GM12878 (cell line): ENCODE data around the gene KLRK1. TPM values are rescaled to one million over a fixed set of nuclear protein-coding genes. Genes with fewer than 3 reads are reported as not detected.
"Not testable (repeated sequence)": the region's sequence is repeated elsewhere in the genome, so short reads cannot be mapped to it uniquely, and the experiment has no call there.

Experiments used
- ATAC-seq: fragments of 200-7000 bp; cut with Tn5 transposase; 3 replicates; pipeline ENCODE4 v1.9.1; 2020; ENCODE audit warnings: mild to moderate bottlenecking, moderate library complexity
- BruUV-seq: library from RNA; stranded (reverse); fragments of 400-500 nt; replicated peaks from 2 replicates; lab custom pipeline; 2021; lab: Mats Ljungman, UMichigan
- CTCF ChIA-PET: fragments of 300-600 bp; sonication (Branson Sonifier 250); formaldehyde crosslinking; extraction: SDS; loops from one replicate; lab custom pipeline; 2021; ENCODE audit warnings: inconsistent platforms; lab: Yijun Ruan, JAX
- POLR2A ChIA-PET: fragments of 350-600 bp; formaldehyde crosslinking; extraction: SDS; loops from one replicate; lab custom pipeline; 2021; ENCODE audit warnings: inconsistent platforms; lab: Charles Lee
- RAD21 ChIA-PET: fragments of 300-600 bp; sonication (Branson Sonifier 250); formaldehyde crosslinking; loops from one replicate; lab custom pipeline; 2023; ENCODE audit warnings: antibody characterized with exemption; ENCODE audit not compliant: unreplicated experiment; lab: Charles Lee
- SMC1A ChIA-PET: fragments of 300-600 bp; sonication (Branson Sonifier 250); formaldehyde crosslinking; loops from one replicate; lab custom pipeline; 2023; ENCODE audit not compliant: unreplicated experiment, uncharacterized antibody; lab: Charles Lee
- DNase-seq: peaks from one replicate; pipeline ENCODE4 v3.0.0-alpha.2; 2011; ENCODE audit warnings: low read depth, low spot score
- FAIRE-seq: peaks from 3 replicates; lab custom pipeline; 2011; peaks lifted over from hg19 to GRCh38; lab: Jason Lieb, UNC
- H2AFZ ChIP-seq: 2 replicates; pipeline ENCODE4 v1.6.0; 2011; ENCODE audit warnings: low read depth, low read length, control low read depth; ENCODE audit not compliant: control insufficient read depth
- H3K27ac ChIP-seq: 2 replicates; pipeline ENCODE4 v1.5.1; 2011; ENCODE audit warnings: control low read depth; ENCODE audit not compliant: control insufficient read depth, insufficient read depth
- H3K27me3 ChIP-seq, 2 experiments: replicated peaks in 1 of 2; 2 replicates each; pipeline versions ENCODE4 v1.6.0 to v1.6.1; 2011; ENCODE audit warnings: low read length in 1 of 2; ENCODE audit not compliant: control insufficient read depth in 2 of 2, insufficient read depth in 2 of 2
- H3K36me3 ChIP-seq, 2 experiments: 2 replicates each; pipeline ENCODE4 v1.5.1; 2011; ENCODE audit warnings: low read length in 1 of 2; ENCODE audit not compliant: control insufficient read depth in 2 of 2, insufficient read depth in 2 of 2
- H3K4me1 ChIP-seq: 2 replicates; pipeline ENCODE4 v1.6.1; 2011; ENCODE audit warnings: mild to moderate bottlenecking, low read length, moderate library complexity, mixed read lengths; ENCODE audit not compliant: control insufficient read depth, insufficient read depth
- H3K4me2 ChIP-seq: 2 replicates; pipeline ENCODE4 v1.6.0; 2011; ENCODE audit warnings: control low read depth; ENCODE audit not compliant: control insufficient read depth, insufficient read depth
- H3K4me3 ChIP-seq: fragments of 200-600 bp; sonication (generic); 2 replicates; pipeline ENCODE4 v1.5.1; 2016
- H3K79me2 ChIP-seq: 2 replicates; pipeline ENCODE4 v1.6.0; 2011; ENCODE audit warnings: low read length; ENCODE audit not compliant: control insufficient read depth, insufficient read depth
- H3K9ac ChIP-seq: 2 replicates; pipeline ENCODE4 v1.8.0; 2011; ENCODE audit warnings: low read length, control low read depth, mixed read lengths; ENCODE audit not compliant: control insufficient read depth, insufficient read depth
- H3K9me3 ChIP-seq: replicated peaks from 3 replicates; pipeline ENCODE4 v1.5.1; 2011; ENCODE audit warnings: mild to moderate bottlenecking, low read length; ENCODE audit not compliant: control insufficient read depth, insufficient read depth
- H4K20me1 ChIP-seq: 2 replicates; pipeline ENCODE4 v1.6.0; 2011; ENCODE audit not compliant: control insufficient read depth, insufficient read depth
- RBBP5 ChIP-seq: fragments of 200-600 bp; sonication (generic); conservative IDR thresholded peaks from 2 replicates; pipeline ENCODE4 v1.6.1; 2016
- SREBF2 ChIP-seq: IDR thresholded peaks from 2 replicates; pipeline ENCODE4 v1.6.1; 2012; ENCODE audit warnings: mild to moderate bottlenecking, low read length
- STAT1 ChIP-seq: fragments of 450-650 bp; conservative IDR thresholded peaks from 2 replicates; pipeline ENCODE4 v1.6.1; 2014; ENCODE audit warnings: antibody characterized with exemption, mild to moderate bottlenecking
- WGBS: methylation state at CpG from one replicate; pipeline ENCODE4 v1.1.6; 2016; ENCODE audit warnings: low lambda C conversion rate; ENCODE audit not compliant: insufficient replicate concordance, insufficient coverage; ENCODE audit errors: missing lambda C conversion rate; 5-methylcytosine and 5-hydroxymethylcytosine counted together
- in situ Hi-C: fragments of 300-500 bp; cut with MboI; formaldehyde crosslinking; loops from 9 replicates; pipeline ENCODE4 v1.14.3; 2018; ENCODE audit warnings: mixed read lengths
- intact Hi-C: fragments of 100-400 bp; cut with micrococcal nuclease; formaldehyde crosslinking; loops from one replicate; pipeline ENCODE4 v1.14.2; 2022; ENCODE audit not compliant: unreplicated experiment
- polyA plus RNA-seq, 11 experiments: library from polyadenylated mRNA; depleted of rRNA in 4 of 11; unstranded in 6 of 11; stranded (reverse) in 5 of 11; fragments of >200 nt; fragmentation: Nextera tagmentation in 4 of 11; fragmentation: Illumina TruSeq in 1 of 11; extraction: Ambion mirVana in 4 of 11; extraction: Trizol in 1 of 11; gene quantifications; 1 replicate in 1 of 11; 2 replicates in 10 of 11; pipeline versions ENCODE4 v1.2.1 to v1.2.3, GENCODE V29; 2011 to 2016; ENCODE audit warnings: inconsistent platforms in 2 of 11, missing spikeins in 2 of 11, low read depth in 1 of 11
- total RNA-seq, 4 experiments: library from RNA; depleted of rRNA in 3 of 4; stranded (reverse); fragments of >200 nt in 3 of 4; fragmentation: Illumina TruSeq in 1 of 4; extraction: Trizol in 1 of 4; gene quantifications; 2 replicates each; pipeline versions ENCODE4 v1.2.1 to v1.2.3, GENCODE V29; 2013 to 2021
- TF ChIP-seq, protein P1 (sequence below): fragments of 150-350 bp; IDR thresholded peaks from 2 replicates; pipeline ENCODE4 v1.6.1; 2016; ENCODE audit warnings: low read depth, low read length

The KLRK1 gene
- total and polyA plus RNA-seq, 10 of the 15 experiments (the other 5 are each of a cell fraction or from before 2014, with no cell fraction given), result 0.27 to 2.0 (median 0.99) TPM

GRCh38 chr12:10368206-10369171 lies 21.4 kb downstream of the KLRK1 start:
- no peak overlapping the region for H3K4me3 ChIP-seq
- ChIA-PET CTCF (interaction anchor here (1.2 to 4.0 kb wide), 2 partner anchors 37 to 43 kb away, joined by 3 to 30 read pairs; no protein-coding TSS in a partner anchor), RAD21 (interaction anchor here (6.0 kb wide), 1 partner anchor 25 kb away, joined by 75 read pairs; no protein-coding TSS in a partner anchor), POLR2A (interaction anchor here (0.7 kb wide), 1 partner anchor 631 kb away, joined by 3 read pairs; no protein-coding TSS in a partner anchor), SMC1A (interaction anchor here (2.3 to 6.5 kb wide), 3 partner anchors 27 to 192 kb away, joined by 21 to 51 read pairs (median 41); partner anchors contain the start of gene KLRC4)
- TF ChIP-seq, protein P1, sequence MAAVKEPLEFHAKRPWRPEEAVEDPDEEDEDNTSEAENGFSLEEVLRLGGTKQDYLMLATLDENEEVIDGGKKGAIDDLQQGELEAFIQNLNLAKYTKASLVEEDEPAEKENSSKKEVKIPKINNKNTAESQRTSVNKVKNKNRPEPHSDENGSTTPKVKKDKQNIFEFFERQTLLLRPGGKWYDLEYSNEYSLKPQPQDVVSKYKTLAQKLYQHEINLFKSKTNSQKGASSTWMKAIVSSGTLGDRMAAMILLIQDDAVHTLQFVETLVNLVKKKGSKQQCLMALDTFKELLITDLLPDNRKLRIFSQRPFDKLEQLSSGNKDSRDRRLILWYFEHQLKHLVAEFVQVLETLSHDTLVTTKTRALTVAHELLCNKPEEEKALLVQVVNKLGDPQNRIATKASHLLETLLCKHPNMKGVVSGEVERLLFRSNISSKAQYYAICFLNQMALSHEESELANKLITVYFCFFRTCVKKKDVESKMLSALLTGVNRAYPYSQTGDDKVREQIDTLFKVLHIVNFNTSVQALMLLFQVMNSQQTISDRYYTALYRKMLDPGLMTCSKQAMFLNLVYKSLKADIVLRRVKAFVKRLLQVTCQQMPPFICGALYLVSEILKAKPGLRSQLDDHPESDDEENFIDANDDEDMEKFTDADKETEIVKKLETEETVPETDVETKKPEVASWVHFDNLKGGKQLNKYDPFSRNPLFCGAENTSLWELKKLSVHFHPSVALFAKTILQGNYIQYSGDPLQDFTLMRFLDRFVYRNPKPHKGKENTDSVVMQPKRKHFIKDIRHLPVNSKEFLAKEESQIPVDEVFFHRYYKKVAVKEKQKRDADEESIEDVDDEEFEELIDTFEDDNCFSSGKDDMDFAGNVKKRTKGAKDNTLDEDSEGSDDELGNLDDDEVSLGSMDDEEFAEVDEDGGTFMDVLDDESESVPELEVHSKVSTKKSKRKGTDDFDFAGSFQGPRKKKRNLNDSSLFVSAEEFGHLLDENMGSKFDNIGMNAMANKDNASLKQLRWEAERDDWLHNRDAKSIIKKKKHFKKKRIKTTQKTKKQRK, result no peak
- TF ChIP-seq SREBF2 (no peak), STAT1 (no peak), RBBP5 (no peak)
- H3K9me3 ChIP-seq, result peaks cover 6% of the 10 kb centered on the region; the same call in 2 of the 3 replicates
- no peaks in the 10 kb centered on the region for H3K79me2 ChIP-seq
- no TSS peak for BruUV-seq
- WGBS, result 70% methylated on average over 10 of the region's 10 CpGs
- peaks cover 11% of the 10 kb centered on the region for H3K4me1 ChIP-seq
- no peak for FAIRE-seq
- H3K4me2 ChIP-seq, result no peak overlapping the region
- in situ Hi-C loops (no loop called here), intact Hi-C loops (no loop called here)
- no peak for DNase-seq
- H2AFZ ChIP-seq, result no peak overlapping the region
- H3K27me3 ChIP-seq, result no peaks in the 10 kb centered on the region
- H3K9ac ChIP-seq, result no peak overlapping the region
- no peaks in the 10 kb centered on the region for H4K20me1 ChIP-seq
- no peak for ATAC-seq
- H3K27ac ChIP-seq, result no peak overlapping the region
- H3K36me3 ChIP-seq, result no peaks in the 10 kb centered on the region; a peak in 1 of 4 replicates

DNA sequence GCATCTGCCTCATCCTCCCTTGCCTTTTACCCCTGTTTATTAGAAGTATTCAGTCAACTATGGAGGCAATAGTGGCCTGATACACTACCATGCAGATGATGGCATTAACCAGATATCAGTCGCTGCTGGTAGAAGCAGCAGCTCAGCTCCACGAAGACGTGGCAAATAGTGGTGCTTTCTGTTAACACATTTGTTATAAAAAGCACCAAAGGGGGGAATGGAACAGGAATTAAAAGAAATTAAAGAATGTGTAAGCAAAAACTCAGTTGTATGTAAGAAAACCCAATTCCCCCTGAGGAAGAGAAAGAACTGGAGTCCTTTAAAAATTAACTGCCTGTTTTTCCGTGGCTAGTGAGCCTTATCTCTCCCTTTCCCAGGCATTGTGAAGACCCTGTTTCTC lies 22.1 kb downstream of the KLRK1 start:
- H3K4me1 ChIP-seq, result peaks cover 17% of the 10 kb centered on the region
- FAIRE-seq, H2AFZ ChIP-seq, H3K27ac ChIP-seq, BruUV-seq, H3K36me3 ChIP-seq, ATAC-seq, DNase-seq, H3K4me3 ChIP-seq, H4K20me1 ChIP-seq, H3K9ac ChIP-seq, intact Hi-C loops, H3K4me2 ChIP-seq, H3K79me2 ChIP-seq, H3K27me3 ChIP-seq, H3K9me3 ChIP-seq, in situ Hi-C loops: not testable (repeated sequence)
- ChIA-PET POLR2A (interaction anchor here (4.1 kb wide), 1 partner anchor 28 kb away, joined by 20 read pairs; no protein-coding TSS in a partner anchor), CTCF (interaction anchor here (1.0 to 4.0 kb wide), 9 partner anchors 19 to 350 kb away, joined by 3 to 35 read pairs (median 5); no protein-coding TSS in a partner anchor), RAD21 (interaction anchor here (1.0 to 6.0 kb wide), 5 partner anchors 21 to 196 kb away, joined by 3 to 75 read pairs (median 23); partner anchors contain the start of gene KLRC4), SMC1A (interaction anchor here (0.8 to 6.5 kb wide), 6 partner anchors 8 to 193 kb away, joined by 3 to 67 read pairs (median 31); partner anchors contain the start of gene KLRC4)
- 73% methylated on average over 4 of the region's 4 CpGs for WGBS
